GM18511 (cell line): ENCODE results near the gene ZBTB46.

Experiments used
- ATAC-seq: cut with Tn5 transposase; IDR thresholded peaks from one replicate; pipeline ENCODE4 v1.9.1; 2021; ENCODE audit warnings: mild to moderate bottlenecking, moderate library complexity; ENCODE audit not compliant: unreplicated experiment

The ZBTB46 gene

DNA sequence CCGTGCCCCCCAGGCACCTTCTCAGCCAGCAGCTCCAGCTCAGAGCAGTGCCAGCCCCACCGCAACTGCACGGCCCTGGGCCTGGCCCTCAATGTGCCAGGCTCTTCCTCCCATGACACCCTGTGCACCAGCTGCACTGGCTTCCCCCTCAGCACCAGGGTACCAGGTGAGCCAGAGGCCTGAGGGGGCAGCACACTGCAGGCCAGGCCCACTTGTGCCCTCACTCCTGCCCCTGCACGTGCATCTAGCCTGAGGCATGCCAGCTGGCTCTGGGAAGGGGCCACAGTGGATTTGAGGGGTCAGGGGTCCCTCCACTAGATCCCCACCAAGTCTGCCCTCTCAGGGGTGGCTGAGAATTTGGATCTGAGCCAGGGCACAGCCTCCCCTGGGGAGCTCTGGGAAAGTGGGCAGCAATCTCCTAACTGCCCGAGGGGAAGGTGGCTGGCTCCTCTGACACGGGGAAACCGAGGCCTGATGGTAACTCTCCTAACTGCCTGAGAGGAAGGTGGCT lies 133.7 kb downstream of the ZBTB46 start:
- ATAC-seq, result no peak

- no peak for ATAC-seq
Observed at GRCh38 chr20:63696628-63697356, 134.3 kb downstream of the ZBTB46 start, which contains the start of gene TNFRSF6B. TSS of gene TNFRSF6B (plus strand) at chr20:63696652. CDS start at chr20:63696768, 116 bp downstream.

GRCh38 chr20:63696306-63696627 lies 134.8 kb downstream of the ZBTB46 start:
- no peak for ATAC-seq

DNA sequence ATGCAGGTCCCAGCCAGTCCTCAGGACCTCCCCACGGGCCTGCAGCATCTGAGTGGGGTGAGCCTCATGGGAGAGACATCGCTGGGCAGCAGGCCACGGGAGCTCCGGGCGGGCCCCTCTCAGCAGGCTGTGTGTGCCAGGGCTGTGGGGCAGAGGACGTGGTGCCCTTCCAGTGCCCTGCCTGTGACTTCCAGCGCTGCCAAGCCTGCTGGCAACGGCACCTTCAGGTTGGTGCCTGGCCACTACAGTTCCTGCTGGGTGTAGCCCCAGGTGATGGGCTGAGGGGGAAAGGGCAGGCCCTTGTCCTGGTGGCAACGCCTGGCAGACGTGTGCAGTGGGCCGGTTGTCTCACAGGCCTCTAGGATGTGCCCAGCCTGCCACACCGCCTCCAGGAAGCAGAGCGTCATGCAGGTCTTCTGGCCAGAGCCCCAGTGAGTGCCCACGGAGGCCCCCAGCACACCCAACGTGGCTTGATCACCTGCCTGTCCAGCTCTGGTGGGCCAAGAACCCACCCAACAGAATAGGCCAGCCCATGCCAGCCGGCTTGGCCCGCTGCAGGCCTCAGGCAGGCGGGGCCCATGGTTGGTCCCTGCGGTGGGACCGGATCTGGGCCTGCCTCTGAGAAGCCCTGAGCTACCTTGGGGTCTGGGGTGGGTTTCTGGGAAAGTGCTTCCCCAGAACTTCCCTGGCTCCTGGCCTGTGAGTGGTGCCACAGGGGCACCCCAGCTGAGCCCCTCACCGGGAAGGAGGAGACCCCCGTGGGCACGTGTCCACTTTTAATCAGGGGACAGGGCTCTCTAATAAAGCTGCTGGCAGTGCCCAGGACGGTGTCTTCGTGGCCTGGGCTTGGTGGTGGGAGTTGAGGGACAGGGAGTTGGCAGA lies 135.4 kb downstream of the ZBTB46 start:
- ATAC-seq, result no peak

- ATAC-seq, result no peak
Observed at GRCh38 chr20:63694584-63695423, 136.3 kb downstream of the ZBTB46 start.

DNA sequence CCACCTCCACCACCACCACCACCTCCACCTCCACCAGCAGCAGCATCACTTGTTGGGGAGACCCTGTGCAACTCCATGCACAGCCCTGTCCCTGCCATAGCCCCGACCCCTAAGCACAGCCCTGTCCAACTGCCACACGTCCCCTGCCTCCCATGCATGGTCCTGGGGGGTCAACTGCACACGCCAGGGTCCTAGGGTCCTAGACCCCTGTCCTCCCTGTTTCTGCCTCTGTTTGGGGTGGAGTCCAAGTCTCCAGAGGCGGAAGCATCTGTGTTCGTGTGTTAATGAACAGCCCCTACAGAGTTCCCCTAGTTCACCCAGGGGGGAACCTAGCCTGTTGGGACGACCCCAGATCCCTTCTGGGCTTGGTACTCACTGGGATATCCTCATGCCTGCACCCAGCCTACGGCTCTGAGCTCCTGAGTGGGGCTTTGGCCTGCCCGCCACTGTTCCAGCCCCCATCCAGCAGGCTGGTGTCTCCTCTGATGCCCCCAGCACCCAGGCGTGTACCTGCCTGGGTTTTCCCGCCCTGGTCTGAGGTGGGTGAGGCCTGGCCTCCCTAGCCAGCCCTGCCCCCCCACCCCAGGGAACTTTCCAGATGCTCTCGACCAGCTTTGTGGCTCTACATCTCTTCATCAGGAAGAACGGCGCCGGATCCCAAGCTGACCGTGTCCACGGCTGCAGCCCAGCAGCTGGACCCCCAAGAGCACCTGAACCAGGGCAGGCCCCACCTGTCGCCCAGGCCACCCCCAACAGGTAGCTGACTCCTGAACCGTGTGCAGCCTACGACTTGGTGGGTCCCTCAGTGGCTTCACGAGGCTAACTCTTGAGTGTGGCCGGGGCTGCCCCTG lies 137.1 kb downstream of the ZBTB46 start:
- no peak for ATAC-seq
